Calu3 (cell line): ENCODE measurements around the gene CISTR. TPM values are rescaled to one million over a fixed set of nuclear protein-coding genes. Genes with fewer than 3 reads are reported as not detected.

Experiments
- BruUV-seq: library from RNA; stranded (reverse); fragments of 400-500 nt; replicated peaks from 2 replicates; lab custom pipeline; 2021; lab: Mats Ljungman, UMichigan
- CTCF ChIA-PET: fragments of 300-600 bp; sonication (Branson Sonifier 250); formaldehyde crosslinking; loops from one replicate; lab custom pipeline; 2022; ENCODE audit warnings: antibody characterized with exemption; lab: Charles Lee
- DNase-seq: peaks from one replicate; pipeline ENCODE4 v3.0.0; 2022
- H3K27ac Mint-ChIP-seq: one replicate; pipeline ENCODE4 v1.8.0; 2022; ENCODE audit warnings: mixed read lengths; ENCODE audit not compliant: unreplicated experiment
- H3K27me3 Mint-ChIP-seq: one replicate; pipeline ENCODE4 v1.8.0; 2022; ENCODE audit warnings: mixed read lengths; ENCODE audit not compliant: unreplicated experiment
- H3K36me3 Mint-ChIP-seq: one replicate; pipeline ENCODE4 v1.8.0; 2022; ENCODE audit warnings: mild to moderate bottlenecking, moderate library complexity, mixed read lengths; ENCODE audit not compliant: insufficient read depth, unreplicated experiment
- H3K4me1 Mint-ChIP-seq: one replicate; pipeline ENCODE4 v1.8.0; 2022; ENCODE audit warnings: mild to moderate bottlenecking, low read depth, mixed read lengths; ENCODE audit not compliant: unreplicated experiment
- H3K4me3 Mint-ChIP-seq: one replicate; pipeline ENCODE4 v1.8.0; 2022; ENCODE audit warnings: mild to moderate bottlenecking, low read depth, moderate library complexity, mixed read lengths; ENCODE audit not compliant: unreplicated experiment
- H3K9me3 Mint-ChIP-seq: one replicate; pipeline ENCODE4 v1.8.0; 2022; ENCODE audit warnings: low read depth, mixed read lengths; ENCODE audit not compliant: unreplicated experiment
- CTCF ChIP-seq: fragments of 200-600 bp; IDR thresholded peaks from one replicate; pipeline ENCODE4 v1.8.0; 2022; ENCODE audit warnings: antibody characterized with exemption; ENCODE audit not compliant: unreplicated experiment
- intact Hi-C: fragments of 100-400 bp; cut with micrococcal nuclease; formaldehyde crosslinking; loops from one replicate; pipeline ENCODE4 v1.10.0; 2022; ENCODE audit not compliant: unreplicated experiment
- total RNA-seq: library from RNA; stranded (reverse); gene quantifications from 2 replicates; pipeline ENCODE4 v1.2.3, GENCODE V29; 2022

The CISTR gene
- total RNA-seq, 1 experiment from 2014 or later: not detected

DNA sequence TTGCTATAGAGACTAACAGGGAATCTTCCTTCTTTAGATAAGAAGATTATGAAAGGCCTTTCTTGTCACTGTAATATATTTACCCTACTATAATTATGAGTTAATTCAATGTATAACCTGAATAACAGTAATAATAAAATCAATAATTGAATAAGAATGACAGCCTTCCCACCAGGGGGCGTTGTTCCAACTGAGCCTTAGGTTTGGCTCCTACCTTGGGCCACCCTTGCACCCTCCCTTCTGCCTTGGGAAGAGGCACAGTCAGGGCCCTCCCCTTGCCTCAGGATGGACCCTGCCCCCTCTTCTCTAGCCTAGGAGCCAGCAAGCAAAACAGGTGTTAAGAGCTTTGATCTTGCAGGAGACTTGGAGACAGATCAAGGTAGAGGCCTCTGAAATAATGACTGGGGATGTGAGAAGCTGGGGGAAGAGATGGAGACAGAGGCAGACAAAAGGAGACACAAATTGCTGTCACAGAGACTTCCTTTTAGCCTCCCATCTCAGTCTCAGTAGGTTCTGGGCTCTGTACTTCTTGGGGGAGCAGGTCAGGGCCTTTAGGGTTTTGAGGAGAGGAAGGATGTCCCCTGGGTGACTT lies 40.1 kb upstream of the CISTR start:
- CTCF ChIA-PET: no interaction called here
- peak; percentile 48 for DNase-seq
- H3K4me3 Mint-ChIP-seq: no peak overlapping the region
- H3K27me3 Mint-ChIP-seq: no peaks in the 10 kb centered on the region
- intact Hi-C loops: no loop called here
- H3K36me3 Mint-ChIP-seq: no peaks in the 10 kb centered on the region
- peak; percentile 80 for TF ChIP-seq CTCF
- H3K4me1 Mint-ChIP-seq: peaks cover 5% of the 10 kb centered on the region
- no peaks in the 10 kb centered on the region for H3K9me3 Mint-ChIP-seq
- BruUV-seq: no TSS peak
- H3K27ac Mint-ChIP-seq: no peak overlapping the region

- intact Hi-C loops: no loop called here
- no peaks in the 10 kb centered on the region for H3K36me3 Mint-ChIP-seq
- no peaks in the 10 kb centered on the region for H3K27me3 Mint-ChIP-seq
- CTCF ChIA-PET: no interaction called here
- no peak for TF ChIP-seq CTCF
- DNase-seq: no peak
- no TSS peak for BruUV-seq
- no peak overlapping the region for H3K27ac Mint-ChIP-seq
- H3K4me3 Mint-ChIP-seq: no peak overlapping the region
- peaks cover 8% of the 10 kb centered on the region for H3K4me1 Mint-ChIP-seq
- no peaks in the 10 kb centered on the region for H3K9me3 Mint-ChIP-seq
Observed at GRCh38 chr12:53789570-53789969, 37.8 kb upstream of the CISTR start.

GRCh38 chr12:53788892-53789291 lies 37.1 kb upstream of the CISTR start:
- no peak for TF ChIP-seq CTCF
- Mint-ChIP-seq H3K4me3 (no peak overlapping the region), H3K9me3 (no peaks in the 10 kb centered on the region), H3K36me3 (no peaks in the 10 kb centered on the region), H3K4me1 (peaks cover 8% of the 10 kb centered on the region), H3K27me3 (no peaks in the 10 kb centered on the region), H3K27ac (no peak overlapping the region)
- no TSS peak for BruUV-seq
- DNase-seq: no peak
- CTCF ChIA-PET: no interaction called here
- intact Hi-C loops: no loop called here

- CTCF ChIA-PET: no interaction called here
- Mint-ChIP-seq H3K4me1 (peaks cover 8% of the 10 kb centered on the region), H3K9me3 (no peaks in the 10 kb centered on the region), H3K4me3 (no peak overlapping the region), H3K36me3 (no peaks in the 10 kb centered on the region), H3K27me3 (peaks cover 20% of the 10 kb centered on the region), H3K27ac (no peak overlapping the region)
- DNase-seq: no peak
- TF ChIP-seq CTCF: no peak
- intact Hi-C loops: no loop called here
- no TSS peak for BruUV-seq
Observed at GRCh38 chr12:53786411-53786810, 34.6 kb upstream of the CISTR start.
